Middle frontal gyrus (tissue), 1 donor: ENCODE results near the gene TUG1.
A peak's percentile ranks its signal among the peaks of the same experiment; 100 is the strongest.

Source experiments
- DNase-seq: peaks from one replicate; pipeline ENCODE4 v3.0.0-alpha.2; 2015; ENCODE audit warnings: low spot score; ENCODE audit errors: extremely low spot score

The TUG1 gene

DNA sequence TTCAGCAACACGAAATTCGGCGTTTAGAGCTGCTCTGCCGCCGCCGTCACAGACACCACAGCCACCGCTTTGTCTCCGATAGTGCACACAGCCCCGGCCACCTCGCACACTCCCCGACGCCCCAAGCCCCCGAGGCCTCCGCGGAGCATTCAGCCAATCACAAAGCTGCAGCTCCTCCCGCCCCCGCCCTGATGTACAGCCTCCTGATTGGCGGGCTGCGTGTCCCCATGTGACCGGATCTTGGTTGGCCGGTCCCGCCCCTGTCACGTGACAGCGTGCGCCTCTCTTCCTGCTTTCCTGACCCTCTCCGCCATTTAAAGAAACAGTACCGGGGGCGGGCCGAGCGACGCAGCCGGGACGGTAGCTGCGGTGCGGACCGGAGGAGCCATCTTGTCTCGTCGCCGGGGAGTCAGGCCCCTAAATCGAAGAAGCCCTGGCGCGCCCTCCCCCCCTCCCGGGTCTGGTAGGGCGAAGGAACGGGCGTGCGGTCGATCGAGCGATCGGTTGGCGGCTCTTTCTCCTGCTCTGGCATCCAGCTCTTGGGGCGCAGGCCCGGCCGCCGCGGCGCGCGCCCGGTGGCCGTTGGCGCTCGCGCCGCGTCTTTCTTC is at the start of gene TUG1:
Gene TUG1 (plus strand): TSS at position 342 of the 608 bp plus-strand sequence.
- DNase-seq = peak; percentile 94

DNA sequence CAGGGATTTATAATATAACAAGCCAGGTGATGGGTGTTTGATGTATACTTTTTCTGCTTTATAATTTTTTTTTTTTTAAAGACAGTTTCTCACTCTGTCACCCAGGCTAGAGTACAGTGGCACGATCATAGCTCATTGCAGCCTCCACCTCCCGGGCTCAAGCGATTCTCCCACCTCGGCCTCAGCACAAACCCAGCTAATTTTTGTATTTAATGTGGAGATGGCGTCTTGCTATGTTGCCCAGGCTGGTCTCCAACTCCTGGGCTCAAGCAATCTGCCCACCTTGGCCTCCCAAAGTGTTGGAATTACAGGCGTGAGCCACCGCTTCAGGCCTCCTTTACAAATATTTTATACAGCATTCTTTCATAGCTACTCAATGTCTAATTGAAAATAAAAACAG is 49.1 kb upstream of the TUG1 start:
- no peak for DNase-seq

GRCh38 chr22:30920407-30920806 is 48.7 kb upstream of the TUG1 start:
- DNase-seq = peak; percentile 74

- DNase-seq = no peak
These were observed 48.0 kb upstream of the TUG1 start for GRCh38 chr22:30921108-30921507.

DNA sequence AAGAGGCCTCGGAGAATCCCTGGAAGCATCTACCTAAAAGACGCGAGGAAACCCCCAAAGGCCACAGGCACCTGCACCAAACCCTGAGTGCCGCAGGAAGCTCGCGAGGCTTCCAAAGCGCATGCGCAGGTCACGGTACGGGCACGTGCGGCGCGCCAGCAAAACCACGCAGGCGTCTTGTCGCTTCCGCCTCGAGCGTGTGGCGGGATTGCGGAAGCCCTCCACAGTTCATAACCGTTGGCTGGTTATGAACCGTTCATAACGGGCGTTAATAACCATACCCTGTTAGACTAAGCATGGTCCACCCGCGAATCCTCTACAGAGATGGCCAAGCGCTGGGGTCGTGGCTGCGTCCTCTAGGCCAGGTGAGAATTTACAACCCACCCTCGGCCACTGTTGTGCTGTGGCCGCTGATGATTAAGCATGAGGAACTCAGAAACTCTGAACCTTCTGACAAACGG is 46.9 kb upstream of the TUG1 start:
- no peak for DNase-seq

- DNase-seq = no peak
These were observed 45.7 kb upstream of the TUG1 start for GRCh38 chr22:30923168-30923900.

GRCh38 chr22:30925667-30926066 is 43.4 kb upstream of the TUG1 start:
- DNase-seq = no peak

DNA sequence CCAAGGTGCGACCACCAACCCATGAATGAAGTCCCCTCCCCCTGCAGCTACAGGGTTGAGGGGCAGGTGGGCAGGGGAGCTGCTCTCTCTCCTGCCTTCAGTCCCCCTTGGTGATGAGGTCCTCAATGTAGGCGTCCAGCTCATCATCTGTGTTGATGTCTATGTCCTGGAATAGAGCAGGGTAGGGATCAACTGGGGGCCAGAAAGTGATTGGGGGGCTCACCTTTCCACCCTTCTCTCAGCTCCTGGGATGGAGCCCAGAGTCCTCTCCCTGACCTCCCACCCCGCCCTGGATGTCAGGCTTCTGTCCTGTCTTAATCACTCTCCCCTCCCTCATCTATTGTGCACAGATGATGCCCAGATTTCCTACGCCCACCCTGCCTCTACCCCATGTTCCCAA is 42.4 kb upstream of the TUG1 start:
- DNase-seq = no peak

DNA sequence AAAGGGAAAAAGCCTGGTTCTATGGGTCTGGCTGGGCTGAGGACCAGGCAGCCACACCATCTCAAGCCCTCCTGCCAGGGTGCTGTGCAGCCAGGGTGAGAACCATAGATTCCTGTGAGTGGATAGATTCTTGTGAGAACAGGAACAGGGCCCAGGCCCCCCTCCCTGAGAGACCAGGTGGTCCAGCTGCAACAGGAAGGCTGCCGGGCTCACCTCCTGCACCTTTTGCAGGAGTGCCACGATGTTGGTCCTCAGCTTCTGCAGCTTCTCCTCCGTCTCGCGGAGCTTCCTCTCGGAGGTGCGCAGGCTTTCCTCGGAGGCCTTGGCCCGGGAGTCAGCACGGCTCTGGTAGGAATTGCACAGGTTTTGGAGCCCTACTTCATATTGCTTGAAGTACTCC is 41.3 kb upstream of the TUG1 start:
- DNase-seq = no peak

DNA sequence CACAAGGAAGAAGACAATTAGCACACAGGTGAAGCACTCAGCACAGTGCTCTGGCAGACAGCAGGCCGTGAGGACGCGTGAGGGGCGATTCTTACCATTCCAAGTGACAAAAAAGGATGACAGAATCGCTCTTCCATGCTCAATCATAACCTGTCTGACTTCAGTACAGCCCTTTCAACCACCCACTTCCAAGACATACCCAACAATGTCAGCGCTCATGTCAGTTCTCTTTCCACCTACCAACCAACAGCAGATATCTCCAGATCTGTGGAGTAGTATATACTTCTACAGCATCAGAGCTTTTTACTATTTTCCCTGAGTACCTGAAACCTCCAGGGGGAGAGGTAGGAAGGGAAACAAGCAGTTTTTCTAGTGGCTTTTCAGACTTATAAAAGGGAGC is 40.7 kb upstream of the TUG1 start:
- no peak for DNase-seq

DNA sequence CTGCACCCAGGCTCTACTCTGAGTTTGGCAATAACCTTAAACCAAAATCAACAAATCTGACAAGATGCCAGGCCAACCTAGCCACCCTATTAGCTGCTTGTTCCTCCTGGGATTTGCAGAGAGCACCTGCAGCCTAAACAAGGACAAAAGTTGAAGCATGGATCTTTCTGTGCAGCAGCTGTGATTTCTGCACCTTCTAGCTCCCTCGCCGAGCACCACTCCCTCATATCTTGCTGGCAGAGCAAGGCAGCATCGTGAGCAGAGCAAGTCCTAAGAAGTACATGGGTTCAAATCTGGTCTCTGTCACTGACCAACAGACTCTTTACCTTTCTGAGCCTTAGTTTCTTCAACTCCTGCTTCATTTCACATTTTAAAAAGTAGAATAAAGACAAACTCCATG is 38.8 kb upstream of the TUG1 start:
- DNase-seq = no peak

DNA sequence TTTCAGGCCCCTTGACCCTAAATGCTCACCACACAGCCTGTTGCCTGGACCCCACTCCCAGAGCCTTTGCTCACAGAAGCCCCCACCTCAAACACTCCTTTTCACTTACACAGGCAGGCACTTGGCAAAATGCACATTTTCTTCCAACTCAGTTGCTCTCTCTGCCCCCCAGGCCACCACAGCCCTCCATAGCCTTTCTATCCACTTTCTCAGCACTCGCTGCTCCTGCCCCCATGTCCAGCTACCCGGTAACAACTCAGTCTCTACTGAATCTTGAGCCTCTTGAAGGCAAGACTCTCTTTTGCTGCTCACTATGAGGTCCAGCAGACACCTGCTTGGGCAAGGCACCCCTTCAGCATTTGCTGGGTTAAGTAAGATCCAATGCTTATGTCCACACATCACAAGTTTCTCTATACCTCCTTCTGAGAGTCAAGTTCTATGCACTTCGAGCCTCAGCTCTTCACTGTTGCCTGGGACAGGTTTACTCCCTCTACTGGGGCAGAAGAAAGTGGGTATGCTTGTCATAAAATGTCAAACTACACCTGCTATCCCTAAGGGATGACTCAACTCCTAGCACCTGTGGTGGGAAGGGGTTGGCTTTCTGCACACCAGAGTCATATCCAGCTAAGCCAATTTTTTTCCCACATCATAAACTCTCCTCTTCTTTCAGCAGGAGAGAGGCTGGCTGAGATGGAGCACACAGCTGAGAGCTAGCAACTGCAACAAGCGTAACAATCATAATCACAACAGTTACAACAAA is 37.3 kb upstream of the TUG1 start:
- DNase-seq = no peak

DNA sequence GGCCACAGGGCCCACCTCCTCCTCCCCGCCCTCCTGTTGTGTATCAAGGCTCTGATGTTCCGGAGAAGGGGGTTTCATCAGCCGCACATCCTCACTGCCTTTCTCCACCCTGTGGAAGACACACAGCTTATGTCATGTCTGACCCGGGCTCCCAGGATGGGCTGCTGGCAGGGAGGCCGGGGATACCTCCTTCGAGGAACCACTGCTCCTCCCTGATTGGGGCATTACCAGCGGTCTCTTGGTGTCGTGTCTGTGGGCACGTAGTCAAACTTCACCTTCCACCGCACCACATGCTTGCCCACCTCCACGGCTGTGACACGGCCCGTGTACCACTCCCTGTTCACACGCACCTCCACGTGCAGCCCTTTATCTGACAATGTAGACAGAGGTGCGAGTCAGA is 36.4 kb upstream of the TUG1 start:
- DNase-seq = no peak

GRCh38 chr22:30933457-30933856 is 35.6 kb upstream of the TUG1 start:
- no peak for DNase-seq

DNA sequence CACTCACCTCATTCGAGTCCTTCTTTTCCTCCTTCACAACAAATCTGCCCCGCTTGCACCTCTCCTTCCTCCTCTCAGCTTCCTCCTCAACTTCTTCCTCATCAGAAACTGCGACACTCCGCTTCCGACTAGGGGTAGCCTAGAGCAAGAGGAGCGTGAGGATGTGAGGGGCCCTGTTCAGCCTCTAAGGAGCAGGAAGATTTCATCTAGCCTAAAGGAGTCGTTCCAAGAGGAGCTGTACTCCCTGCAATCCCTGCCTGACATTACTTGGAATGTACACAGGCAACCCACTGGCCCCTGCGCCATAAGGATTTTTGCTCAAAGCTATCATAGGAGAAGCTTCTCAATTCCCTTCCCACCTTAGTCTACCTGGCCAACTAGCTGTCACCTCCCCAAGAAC is 35.0 kb upstream of the TUG1 start:
- no peak for DNase-seq

DNA sequence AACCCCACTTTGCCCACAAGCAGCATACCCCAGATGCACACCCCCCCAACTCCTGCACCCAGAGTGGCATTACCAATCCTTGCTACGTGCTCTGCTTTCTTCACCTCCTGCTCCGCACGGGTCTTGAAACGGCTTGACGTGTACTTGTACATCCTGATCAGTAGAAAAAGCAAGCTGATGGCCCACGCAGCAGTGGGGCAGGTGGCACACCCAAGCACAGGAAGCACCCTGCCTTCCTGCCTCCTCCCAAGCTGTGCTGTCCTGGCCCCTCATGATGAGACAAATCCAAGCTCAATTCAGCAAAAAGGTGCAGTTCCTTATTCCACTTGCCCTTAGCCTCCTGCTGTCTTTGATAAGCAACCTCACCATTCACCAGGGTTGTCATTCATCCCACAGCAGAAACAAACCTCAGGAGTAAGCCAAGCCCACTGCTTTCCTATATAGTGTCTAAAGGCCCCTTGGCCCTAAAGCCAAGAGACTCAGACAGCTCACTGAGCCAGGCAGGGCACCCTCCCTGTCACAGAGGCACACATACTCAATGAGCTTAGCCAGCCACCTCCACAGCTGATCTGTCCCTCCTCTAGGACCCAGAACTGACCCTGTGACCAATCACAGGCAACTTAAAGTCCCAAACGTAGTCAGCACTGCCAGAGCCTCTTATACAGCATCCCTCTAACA is 28.2 kb upstream of the TUG1 start:
- DNase-seq = no peak

DNA sequence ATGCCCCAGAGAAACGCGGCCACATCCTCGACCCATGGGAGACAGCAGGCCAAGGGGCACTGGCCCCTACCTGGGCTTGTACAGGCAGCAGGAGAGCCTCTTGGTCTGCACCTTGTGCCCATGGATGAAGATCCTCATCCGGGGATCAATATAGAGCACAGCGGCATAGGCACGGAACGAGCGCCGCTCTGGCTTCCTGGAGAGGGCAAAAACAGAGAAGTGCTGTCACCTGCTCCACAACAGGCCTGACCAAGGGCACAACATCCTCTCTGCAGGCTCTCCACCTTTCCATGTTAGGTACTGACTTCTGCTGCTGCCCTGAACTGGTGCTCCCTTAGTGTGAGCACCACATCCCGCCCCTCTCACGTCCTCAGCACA is 27.7 kb upstream of the TUG1 start:
- no peak for DNase-seq

- DNase-seq = no peak
These were observed 25.7 kb upstream of the TUG1 start for GRCh38 chr22:30943368-30943767.

GRCh38 chr22:30944986-30945385 is 24.1 kb upstream of the TUG1 start:
- DNase-seq = no peak

- no peak for DNase-seq
These were observed 23.4 kb upstream of the TUG1 start for GRCh38 chr22:30945653-30946052.

DNA sequence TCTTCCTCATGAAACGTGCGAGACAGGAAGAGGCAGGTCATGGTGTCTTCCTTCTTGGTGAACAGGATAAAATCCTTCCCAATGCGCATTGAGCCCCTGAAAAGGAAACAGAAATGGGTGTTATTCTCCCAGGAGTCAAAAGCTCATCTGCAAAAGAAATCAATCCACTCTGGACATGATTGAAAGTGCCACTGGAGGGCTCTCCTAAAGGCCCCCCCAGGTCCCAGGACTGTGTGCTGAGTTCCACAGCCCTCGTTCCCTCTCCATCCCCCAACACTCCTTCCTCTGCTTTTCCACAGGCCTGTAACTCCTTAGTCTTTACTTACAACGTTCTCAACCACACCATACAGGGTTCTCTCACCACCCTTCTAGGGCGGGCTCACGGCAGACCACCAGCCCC is 22.7 kb upstream of the TUG1 start:
- no peak for DNase-seq
